Coronary artery (tissue), 2 donors: Measurements from ENCODE around the gene RABL6.
A peak's percentile ranks its signal among the peaks of the same experiment; 100 is the strongest.
"Not testable (repeated sequence)": the region's sequence is repeated elsewhere in the genome, so short reads cannot be mapped to it uniquely, and the experiment has no call there.

Experiments used
- DNase-seq: peaks from one replicate; pipeline ENCODE4 v3.0.0-alpha.2; 2017; ENCODE audit warnings: low spot score
- H3K27ac ChIP-seq, 2 donors: fragments of 200-600 bp; sonication (generic); one replicate each; pipeline ENCODE4 v1.5.1; 2016 to 2019
- H3K4me3 ChIP-seq: fragments of 200-600 bp; sonication (generic); 2 replicates; pipeline ENCODE4 v1.5.1; 2016; ENCODE audit warnings: mild to moderate bottlenecking, moderate library complexity
- CTCF ChIP-seq: fragments of 200-600 bp; sonication (generic); IDR thresholded peaks from one replicate; pipeline ENCODE4 v1.5.1; 2019; ENCODE audit warnings: antibody characterized with exemption

Gene RABL6

GRCh38 chr9:136843801-136844740 is 36.3 kb downstream of the RABL6 start:
- TF ChIP-seq CTCF, result peak; percentile 76
- not testable (repeated sequence) for DNase-seq, H3K27ac ChIP-seq
- peak overlapping the region; percentile 42 for H3K4me3 ChIP-seq

DNA sequence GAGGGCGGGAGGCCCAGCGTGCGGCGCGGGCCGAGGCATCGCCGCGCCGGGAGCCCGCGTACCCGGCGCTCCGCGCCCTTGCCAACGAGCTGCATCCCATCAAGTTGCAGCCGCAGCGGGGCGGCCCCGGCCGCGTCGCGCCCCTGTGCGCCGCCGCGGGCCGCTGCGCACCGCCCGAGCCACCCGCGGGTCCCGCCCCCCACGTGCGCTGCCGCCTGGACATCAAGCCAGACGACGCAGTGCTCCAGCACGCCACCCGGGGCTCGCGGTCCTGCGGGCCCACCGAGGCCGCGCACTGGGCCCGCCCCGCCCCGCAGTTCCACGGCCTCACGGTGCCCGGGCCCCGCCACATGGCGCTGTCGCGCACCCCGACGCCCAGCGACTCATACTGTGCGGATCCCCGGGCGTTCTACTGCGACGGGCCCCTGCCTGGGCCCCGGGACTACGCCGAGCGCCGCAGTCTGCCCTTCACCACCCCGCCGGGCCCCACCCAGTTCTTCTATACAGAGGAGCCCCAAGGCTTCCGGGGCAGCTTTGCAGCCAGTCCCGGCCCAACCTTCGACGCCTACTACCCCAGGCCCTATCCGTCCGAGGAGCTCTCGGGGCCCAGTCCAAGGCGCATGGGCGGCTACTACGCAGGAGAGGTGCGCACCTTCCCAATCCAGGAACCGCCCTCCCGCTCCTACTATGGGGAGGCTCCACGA is 37.2 kb downstream of the RABL6 start:
- no peak for TF ChIP-seq CTCF
- DNase-seq, result no peak
- peak overlapping the region; percentile 42 for H3K4me3 ChIP-seq
- H3K27ac ChIP-seq, result no peak overlapping the region

- peak overlapping the region; percentile 80 for H3K4me3 ChIP-seq
- DNase-seq, result no peak
- H3K27ac ChIP-seq, result no peak overlapping the region
- TF ChIP-seq CTCF, result no peak
Observed at GRCh38 chr9:136845465-136846260, 37.9 kb downstream of the RABL6 start.

DNA sequence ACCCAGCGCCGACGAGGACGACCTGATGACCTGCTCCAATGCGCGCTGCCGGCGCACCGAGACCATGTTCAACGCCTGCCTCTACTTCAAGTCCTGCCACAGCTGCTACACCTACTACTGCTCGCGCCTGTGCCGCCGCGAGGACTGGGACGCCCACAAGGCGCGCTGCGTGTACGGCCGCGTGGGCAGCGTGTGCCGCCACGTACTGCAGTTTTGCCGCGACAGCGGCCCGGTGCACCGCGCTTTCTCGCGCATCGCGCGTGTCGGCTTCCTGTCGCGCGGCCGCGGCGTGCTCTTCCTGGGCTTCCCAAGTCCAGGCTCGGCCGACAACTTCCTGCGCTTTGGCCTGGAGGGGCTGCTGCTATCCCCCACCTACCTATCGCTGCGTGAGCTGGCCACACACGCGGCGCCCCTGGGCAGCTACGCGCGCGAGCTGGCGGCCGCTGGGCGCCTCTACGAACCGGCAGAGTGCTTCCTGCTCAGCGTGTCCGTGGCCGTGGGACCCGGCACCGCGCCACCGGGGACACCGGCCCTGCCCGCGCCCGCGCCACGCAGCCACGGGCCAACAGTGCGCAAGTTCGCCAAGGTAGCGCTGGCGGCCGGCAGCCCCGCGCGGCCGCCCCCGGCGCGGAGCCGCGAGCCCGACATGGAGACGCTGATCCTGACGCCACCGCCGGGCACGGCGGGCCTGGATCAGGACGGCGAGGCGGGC is 38.8 kb downstream of the RABL6 start:
- H3K4me3 ChIP-seq, result peak overlapping the region; percentile 80
- H3K27ac ChIP-seq, result peak overlapping the region in 1 of 2 donors; percentile 99
- no peak for DNase-seq
- TF ChIP-seq CTCF, result no peak

- peak; percentile 85 for DNase-seq
- TF ChIP-seq CTCF, result no peak
- Histone ChIP-seq H3K27ac (peak overlapping the region; percentile 77 to 99), H3K4me3 (peak overlapping the region; percentile 80)
Observed at GRCh38 chr9:136847088-136847825, 39.5 kb downstream of the RABL6 start.
